RWPE1 (cell line): ENCODE data around the gene RFTN1.

Experiments
- CTCF ChIA-PET: fragments of 350-600 bp; sonication (Branson Sonifier 250); formaldehyde crosslinking; extraction: SDS; loops from one replicate; lab custom pipeline; 2021; lab: Yijun Ruan, JAX
- POLR2A ChIA-PET: fragments of 400-600 bp; formaldehyde crosslinking; extraction: SDS; loops from one replicate; lab custom pipeline; 2020; ENCODE audit warnings: antibody characterized with exemption; ENCODE audit not compliant: low non-redundant PET; lab: Yijun Ruan, JAX
- DNase-seq: peaks from one replicate; pipeline ENCODE4 v3.0.0; 2012; ENCODE audit warnings: low spot score
- H3K27ac ChIP-seq: fragments of 450-650 bp; 2 replicates; pipeline ENCODE4 v1.5.1; 2017
- TF ChIP-seq, protein P1 (sequence below): fragments of 450-650 bp; conservative IDR thresholded peaks from 2 replicates; pipeline ENCODE4 v1.5.1; 2017; ENCODE audit warnings: low read depth, mild to moderate bottlenecking

Gene RFTN1

DNA sequence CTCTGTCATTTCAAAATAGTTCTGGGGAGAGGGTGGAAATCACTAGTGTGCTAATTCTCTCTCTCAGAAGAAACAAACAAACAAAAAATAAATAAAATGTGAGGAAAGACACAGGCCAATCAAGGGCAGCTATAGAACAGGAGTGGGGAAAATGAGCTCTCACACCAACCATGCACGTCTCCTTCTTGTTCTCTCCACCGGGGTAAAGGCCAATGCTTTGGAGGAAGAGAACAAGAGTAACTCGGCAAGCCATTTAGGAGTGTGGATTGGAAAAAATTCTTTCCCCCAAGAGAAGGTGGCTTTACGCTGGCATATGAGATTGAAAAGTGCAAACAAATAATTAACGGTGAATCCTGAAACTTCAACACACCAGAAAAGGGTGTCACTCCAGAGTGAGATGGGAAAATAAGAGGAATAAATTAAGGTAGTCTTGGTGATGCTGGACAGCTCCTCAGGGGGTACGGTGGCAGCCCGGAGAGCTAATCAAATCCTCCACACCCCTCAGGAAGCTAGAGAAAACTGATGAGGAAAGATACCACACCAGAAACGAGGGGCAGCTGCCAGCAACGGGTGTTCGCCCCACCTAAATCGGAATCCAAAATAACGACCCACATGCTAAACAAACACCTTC lies 88.0 kb downstream of the RFTN1 start:
- CTCF ChIA-PET = no interaction called here
- TF ChIP-seq, protein P1, sequence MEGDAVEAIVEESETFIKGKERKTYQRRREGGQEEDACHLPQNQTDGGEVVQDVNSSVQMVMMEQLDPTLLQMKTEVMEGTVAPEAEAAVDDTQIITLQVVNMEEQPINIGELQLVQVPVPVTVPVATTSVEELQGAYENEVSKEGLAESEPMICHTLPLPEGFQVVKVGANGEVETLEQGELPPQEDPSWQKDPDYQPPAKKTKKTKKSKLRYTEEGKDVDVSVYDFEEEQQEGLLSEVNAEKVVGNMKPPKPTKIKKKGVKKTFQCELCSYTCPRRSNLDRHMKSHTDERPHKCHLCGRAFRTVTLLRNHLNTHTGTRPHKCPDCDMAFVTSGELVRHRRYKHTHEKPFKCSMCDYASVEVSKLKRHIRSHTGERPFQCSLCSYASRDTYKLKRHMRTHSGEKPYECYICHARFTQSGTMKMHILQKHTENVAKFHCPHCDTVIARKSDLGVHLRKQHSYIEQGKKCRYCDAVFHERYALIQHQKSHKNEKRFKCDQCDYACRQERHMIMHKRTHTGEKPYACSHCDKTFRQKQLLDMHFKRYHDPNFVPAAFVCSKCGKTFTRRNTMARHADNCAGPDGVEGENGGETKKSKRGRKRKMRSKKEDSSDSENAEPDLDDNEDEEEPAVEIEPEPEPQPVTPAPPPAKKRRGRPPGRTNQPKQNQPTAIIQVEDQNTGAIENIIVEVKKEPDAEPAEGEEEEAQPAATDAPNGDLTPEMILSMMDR = no peak
- POLR2A ChIA-PET = no interaction called here
- no peak for DNase-seq
- no peak overlapping the region for H3K27ac ChIP-seq

DNA sequence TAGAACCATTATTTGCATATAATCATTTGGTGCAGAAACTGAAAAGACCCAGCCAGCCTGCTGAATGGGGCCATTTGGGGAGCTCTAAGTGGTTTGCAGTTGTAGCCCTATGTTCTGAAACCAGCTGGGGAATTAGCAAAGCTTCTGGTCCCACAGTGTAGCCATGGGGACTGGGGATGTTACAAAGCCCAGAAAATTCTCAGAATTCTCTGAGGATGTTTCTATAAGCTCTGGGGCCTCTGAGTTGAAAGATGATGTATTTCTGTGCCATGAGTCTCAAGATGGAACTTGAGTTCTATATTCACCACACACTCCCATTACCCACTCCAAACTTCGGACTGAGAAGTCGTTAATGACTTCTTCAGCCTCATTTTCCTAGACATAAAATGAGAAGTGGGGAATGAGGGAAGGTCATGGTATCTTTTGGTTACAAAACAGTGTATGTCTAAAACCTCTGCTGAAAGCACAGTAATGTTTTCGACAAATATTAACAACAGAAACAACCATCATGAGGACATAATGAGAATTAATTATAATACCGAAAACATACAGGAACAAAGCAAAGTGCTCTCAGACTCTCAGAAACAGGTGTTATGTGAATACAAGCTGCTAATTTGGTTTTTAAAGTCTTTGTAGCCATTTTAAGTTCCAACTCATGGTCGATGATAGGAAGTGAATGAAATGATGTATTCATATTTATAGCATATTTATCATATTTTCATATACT lies 89.4 kb downstream of the RFTN1 start:
- TF ChIP-seq, protein P1 = no peak
- no peak for DNase-seq
- ChIA-PET CTCF (no interaction called here), POLR2A (no interaction called here)
- H3K27ac ChIP-seq = no peak overlapping the region

DNA sequence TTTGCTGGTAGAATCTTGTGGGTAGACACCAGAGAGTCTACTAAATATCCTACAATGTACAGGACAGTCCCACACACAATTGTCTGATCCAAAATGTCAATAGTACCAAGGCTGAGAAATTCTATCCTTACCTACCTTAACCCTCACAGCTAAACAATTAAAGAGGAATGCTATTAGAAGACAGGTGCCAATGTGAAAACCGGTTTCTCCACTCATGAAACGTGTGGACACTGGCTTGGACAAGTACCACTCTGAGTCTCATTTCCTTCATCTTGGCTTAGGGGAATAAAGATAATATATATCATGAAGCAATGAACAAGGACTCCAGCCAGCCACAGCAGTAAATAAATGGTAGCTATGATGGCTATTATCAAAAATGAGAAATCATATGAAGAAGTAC lies 90.2 kb downstream of the RFTN1 start:
- ChIA-PET CTCF (interaction anchor here (0.6 kb wide), 1 partner anchor 32 kb away, joined by 3 read pairs; no protein-coding TSS in a partner anchor), POLR2A (no interaction called here)
- peak; percentile 3 for DNase-seq
- no peak overlapping the region for H3K27ac ChIP-seq
- TF ChIP-seq, protein P1 = no peak

DNA sequence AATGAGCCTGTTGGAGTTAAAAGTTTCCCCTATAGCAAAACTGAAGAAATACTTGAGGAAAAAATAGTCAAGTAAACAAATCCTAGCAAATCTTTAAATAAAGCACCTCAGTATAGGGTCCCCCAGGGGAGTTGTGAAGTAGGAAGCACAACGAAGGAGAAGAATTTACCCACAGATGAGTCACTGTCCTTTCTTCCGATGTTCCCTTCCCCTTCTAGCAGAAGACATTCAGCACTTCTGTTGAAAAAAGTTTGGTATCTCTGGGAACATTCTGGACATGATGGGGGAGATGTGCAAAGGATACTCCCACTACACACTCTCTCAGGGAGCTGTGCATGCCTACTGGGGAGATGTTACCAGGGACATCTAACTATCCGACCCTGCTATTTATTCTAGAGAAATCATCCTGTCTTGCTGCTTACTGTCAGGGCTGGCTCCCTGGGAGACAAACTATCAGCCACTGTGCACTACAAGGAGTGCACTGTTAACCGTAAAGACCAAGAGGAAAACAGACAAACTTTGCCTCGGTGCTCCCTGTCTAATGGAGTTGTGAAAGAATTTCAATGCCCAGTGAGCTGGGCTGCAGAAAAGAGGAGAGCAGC lies 93.8 kb downstream of the RFTN1 start:
- ChIA-PET POLR2A (no interaction called here), CTCF (no interaction called here)
- DNase-seq = no peak
- TF ChIP-seq, protein P1 = no peak
- no peak overlapping the region for H3K27ac ChIP-seq

DNA sequence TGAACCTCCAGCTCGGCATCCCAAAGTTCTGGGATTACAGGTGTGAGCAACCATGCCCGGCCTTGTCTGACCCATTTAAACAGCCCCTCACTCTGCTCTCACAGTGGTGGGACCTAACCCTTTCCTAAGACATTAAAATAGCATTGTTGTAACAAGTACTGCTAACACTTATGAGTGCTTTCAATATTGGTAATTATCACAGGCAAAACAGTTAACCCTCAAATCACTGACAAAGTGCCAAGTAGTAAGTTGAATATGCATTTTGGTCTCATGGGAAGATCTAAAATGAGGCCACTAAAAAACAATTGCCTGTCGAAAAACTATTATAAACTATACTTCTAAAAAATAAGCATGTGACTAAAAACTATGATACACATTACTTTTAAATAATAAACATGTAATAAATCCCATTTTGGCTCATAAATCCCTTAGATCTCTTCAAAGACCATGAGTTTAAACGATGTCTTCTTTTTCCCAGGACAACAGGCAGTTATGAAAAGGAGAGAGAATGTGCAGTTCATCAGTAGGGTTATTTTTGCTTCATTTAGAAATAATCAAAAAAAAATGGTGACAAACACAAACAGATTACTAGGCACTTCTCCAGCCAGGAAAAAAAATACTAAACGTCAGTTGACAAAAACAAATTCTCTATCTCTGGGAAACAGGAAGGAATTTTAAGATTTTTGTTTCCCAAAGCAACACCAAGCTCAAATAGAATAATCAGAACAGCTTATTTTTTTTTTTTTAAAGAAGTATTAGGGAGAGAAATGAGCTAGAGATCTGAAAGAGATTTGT lies 95.4 kb downstream of the RFTN1 start:
- TF ChIP-seq, protein P1 = no peak
- POLR2A ChIA-PET = no interaction called here
- DNase-seq = no peak
- CTCF ChIA-PET = no interaction called here
- H3K27ac ChIP-seq = no peak overlapping the region

DNA sequence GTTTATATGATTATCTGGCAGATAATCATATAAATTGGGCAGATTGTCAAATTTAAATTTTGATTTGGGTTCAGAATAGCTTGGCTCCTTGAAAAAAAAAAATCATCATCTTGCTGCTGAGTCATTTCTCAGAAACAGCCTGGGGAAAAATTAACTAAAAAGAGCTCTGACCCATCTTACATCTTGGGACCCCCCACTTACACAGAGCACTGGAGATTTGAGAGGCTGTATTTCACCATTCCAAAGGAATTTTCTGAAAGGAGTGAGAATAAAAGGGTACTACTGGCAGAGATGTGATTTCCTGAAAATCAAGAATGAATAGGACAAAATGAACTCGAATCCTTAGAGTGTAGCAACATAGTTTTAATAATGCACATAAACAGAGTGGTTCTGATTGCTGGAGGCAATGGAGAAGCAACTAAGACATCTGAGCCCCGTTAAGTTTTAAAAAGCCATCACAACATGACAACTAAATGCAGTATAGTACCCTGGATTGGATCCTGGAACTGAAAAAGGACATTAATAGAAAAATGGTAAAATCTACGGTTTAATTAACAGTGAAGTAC lies 97.5 kb downstream of the RFTN1 start:
- H3K27ac ChIP-seq = no peak overlapping the region
- ChIA-PET POLR2A (no interaction called here), CTCF (no interaction called here)
- TF ChIP-seq, protein P1 = no peak
- DNase-seq = no peak
